Hepatocyte (in vitro differentiated cells): Measurements from ENCODE around the gene SPDYE1.
"Not testable (repeated sequence)": the region's sequence is repeated elsewhere in the genome, so short reads cannot be mapped to it uniquely, and the experiment has no call there.

ENCODE experiments used
- EZH2 ChIP-seq: fragments of 200-600 bp; sonication (generic); IDR thresholded peaks from 2 replicates; pipeline ENCODE4 v1.6.1; 2016; ENCODE audit warnings: antibody characterized with exemption, mild to moderate bottlenecking, borderline replicate concordance
- EZH2phosphoT487 ChIP-seq: fragments of 200-600 bp; sonication (generic); IDR thresholded peaks from one replicate; pipeline ENCODE4 v1.6.1; 2018; ENCODE audit warnings: antibody characterized with exemption, mild to moderate bottlenecking, low read depth, moderate library complexity; ENCODE audit not compliant: unreplicated experiment, severe bottlenecking
- TF ChIP-seq, protein P1 (sequence below): fragments of 200-600 bp; sonication (generic); IDR thresholded peaks from 2 replicates; pipeline ENCODE4 v1.5.1; 2016; ENCODE audit warnings: antibody characterized with exemption, mild to moderate bottlenecking; ENCODE audit not compliant: poor library complexity

DNA sequence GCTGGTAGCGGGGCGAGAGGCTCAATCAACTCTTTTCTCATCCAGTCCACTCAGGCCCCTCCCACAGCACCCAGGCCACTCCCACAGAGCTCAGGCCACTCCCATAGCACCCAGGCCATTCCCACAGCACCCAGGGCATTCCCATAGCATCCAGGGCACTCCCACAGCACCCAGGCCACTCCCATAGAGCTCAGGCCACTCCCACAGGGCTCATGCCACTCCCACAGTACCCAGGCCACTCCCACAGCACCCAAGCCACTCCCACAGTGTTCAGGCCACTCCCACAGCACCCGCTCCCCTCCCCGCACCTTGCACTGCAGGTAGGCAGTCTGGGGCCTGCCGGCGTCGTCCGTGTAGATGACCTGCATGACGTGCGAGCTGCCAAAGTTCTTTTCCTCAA lies 38.7 kb downstream of the SPDYE1 start:
- TF ChIP-seq, protein P1, sequence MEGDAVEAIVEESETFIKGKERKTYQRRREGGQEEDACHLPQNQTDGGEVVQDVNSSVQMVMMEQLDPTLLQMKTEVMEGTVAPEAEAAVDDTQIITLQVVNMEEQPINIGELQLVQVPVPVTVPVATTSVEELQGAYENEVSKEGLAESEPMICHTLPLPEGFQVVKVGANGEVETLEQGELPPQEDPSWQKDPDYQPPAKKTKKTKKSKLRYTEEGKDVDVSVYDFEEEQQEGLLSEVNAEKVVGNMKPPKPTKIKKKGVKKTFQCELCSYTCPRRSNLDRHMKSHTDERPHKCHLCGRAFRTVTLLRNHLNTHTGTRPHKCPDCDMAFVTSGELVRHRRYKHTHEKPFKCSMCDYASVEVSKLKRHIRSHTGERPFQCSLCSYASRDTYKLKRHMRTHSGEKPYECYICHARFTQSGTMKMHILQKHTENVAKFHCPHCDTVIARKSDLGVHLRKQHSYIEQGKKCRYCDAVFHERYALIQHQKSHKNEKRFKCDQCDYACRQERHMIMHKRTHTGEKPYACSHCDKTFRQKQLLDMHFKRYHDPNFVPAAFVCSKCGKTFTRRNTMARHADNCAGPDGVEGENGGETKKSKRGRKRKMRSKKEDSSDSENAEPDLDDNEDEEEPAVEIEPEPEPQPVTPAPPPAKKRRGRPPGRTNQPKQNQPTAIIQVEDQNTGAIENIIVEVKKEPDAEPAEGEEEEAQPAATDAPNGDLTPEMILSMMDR: not testable (repeated sequence)
- TF ChIP-seq EZH2phosphoT487, EZH2: not testable (repeated sequence)
